Activated naive CD4-positive, alpha-beta T cell treated with anti-CD3 and anti-CD28 coated beads, Interleukin-2, amount 10 ng/mL, durations not matched to agents 7 days and 5 days (primary cell): Measurements from ENCODE around the gene NRBF2.
A peak's percentile ranks its signal among the peaks of the same experiment; 100 is the strongest.
"Not testable (repeated sequence)": the region's sequence is repeated elsewhere in the genome, so short reads cannot be mapped to it uniquely, and the experiment has no call there.

Experiments used
- CTCF ChIA-PET: fragments of 350-600 bp; sonication (Branson Sonifier 250); formaldehyde crosslinking; loops from one replicate; lab custom pipeline; 2021; ENCODE audit warnings: antibody characterized with exemption; lab: Charles Lee
- DNase-seq: peaks from one replicate; pipeline ENCODE4 v3.0.0-alpha.2; 2020
- H3K27ac Mint-ChIP-seq: one replicate; pipeline ENCODE4 v1.8.0; 2021; ENCODE audit warnings: mild to moderate bottlenecking, moderate library complexity, mixed read lengths
- H3K27me3 Mint-ChIP-seq: one replicate; pipeline ENCODE4 v1.8.0; 2021; ENCODE audit warnings: mild to moderate bottlenecking, mixed read lengths
- H3K36me3 Mint-ChIP-seq: one replicate; pipeline ENCODE4 v1.8.0; 2021; ENCODE audit warnings: mixed read lengths
- H3K4me1 Mint-ChIP-seq: one replicate; pipeline ENCODE4 v1.8.0; 2021; ENCODE audit warnings: mixed read lengths
- H3K4me3 Mint-ChIP-seq: one replicate; pipeline ENCODE4 v1.8.0; 2021; ENCODE audit warnings: mild to moderate bottlenecking, moderate library complexity, mixed read lengths
- H3K9me3 Mint-ChIP-seq: one replicate; pipeline ENCODE4 v1.8.0; 2021; ENCODE audit warnings: mixed read lengths

The NRBF2 gene

DNA sequence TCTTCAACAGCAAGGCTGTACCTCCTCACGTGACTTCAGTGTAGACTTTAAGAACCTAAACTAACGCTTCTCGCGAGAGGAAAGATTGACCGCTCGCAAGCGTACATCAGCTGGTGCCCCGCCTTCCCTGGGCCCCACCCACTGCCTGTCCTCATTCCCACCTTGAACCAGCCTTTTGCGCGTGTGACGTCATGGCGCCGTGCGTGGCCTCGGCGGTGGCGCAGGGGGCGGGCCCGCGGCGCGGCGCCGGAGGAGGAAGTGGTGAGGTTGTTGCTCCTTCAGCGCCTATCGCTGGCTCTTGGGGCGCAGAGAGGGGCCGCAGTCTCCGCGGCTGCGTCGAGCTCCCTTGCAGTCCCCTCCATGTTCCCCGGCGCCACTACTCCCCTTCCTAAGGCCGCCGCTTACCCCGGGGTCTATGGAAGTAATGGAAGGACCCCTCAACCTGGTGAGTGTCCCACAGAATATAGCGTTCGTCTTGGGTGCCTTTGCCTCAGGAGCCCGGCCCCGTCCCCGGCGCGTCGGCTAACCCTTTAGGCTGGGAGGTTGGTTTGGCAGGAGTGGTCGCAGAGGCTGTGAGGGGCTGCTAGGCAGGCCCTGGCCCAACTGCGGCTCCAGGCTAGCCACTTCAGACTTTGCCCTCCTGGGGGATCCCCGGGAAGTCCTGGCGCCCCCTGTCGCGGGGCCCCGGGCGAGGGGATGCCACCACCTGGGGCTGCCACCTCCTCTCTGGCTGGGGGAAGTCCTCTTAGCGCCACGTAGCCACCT lies at the start of gene NRBF2:
TSS of gene NRBF2 (plus strand) at position 273 of the 765 bp plus-strand sequence. CDS start at position 416, 143 bp downstream.
- peak; percentile 98 for DNase-seq
- peaks cover 11% of the 10 kb centered on the region for H3K9me3 Mint-ChIP-seq
- peaks cover 9% of the 10 kb centered on the region for H3K36me3 Mint-ChIP-seq
- peak within 1 kb of the TSS; percentile 97 for H3K27ac Mint-ChIP-seq
- peaks cover 34% of the 10 kb centered on the region for H3K4me1 Mint-ChIP-seq
- CTCF ChIA-PET: no interaction called here
- H3K27me3 Mint-ChIP-seq: peaks cover 3% of the 10 kb centered on the region
- H3K4me3 Mint-ChIP-seq: peak within 1 kb of the TSS; percentile 93

DNA sequence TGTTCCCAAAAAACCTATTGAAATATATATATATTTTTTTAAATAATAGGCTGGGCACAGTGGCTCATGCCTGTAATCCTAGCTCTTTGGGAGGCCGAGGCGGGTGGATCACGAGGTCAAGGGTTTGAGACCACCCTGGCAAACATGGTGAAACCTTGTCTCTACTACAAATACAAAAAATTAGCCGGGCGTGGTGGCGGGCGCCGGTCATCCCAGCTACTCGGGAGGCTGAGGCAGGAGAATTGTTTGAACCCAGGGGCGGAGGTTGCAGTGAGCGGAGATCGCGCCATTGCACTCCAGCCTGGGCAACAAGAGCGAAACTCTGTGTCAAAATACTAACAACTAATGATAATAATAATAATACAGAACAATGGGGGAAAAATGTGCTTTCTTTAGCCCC lies 49.7 kb upstream of the NRBF2 start:
- not testable (repeated sequence) for DNase-seq, H3K4me1 Mint-ChIP-seq, H3K9me3 Mint-ChIP-seq, H3K27ac Mint-ChIP-seq, H3K36me3 Mint-ChIP-seq, H3K4me3 Mint-ChIP-seq
- peaks cover 11% of the 10 kb centered on the region for H3K27me3 Mint-ChIP-seq
- CTCF ChIA-PET: interaction anchor here (1.0 to 4.3 kb wide), 11 partner anchors 15 to 817 kb away, joined by 3 to 29 read pairs (median 4); no protein-coding TSS in a partner anchor

DNA sequence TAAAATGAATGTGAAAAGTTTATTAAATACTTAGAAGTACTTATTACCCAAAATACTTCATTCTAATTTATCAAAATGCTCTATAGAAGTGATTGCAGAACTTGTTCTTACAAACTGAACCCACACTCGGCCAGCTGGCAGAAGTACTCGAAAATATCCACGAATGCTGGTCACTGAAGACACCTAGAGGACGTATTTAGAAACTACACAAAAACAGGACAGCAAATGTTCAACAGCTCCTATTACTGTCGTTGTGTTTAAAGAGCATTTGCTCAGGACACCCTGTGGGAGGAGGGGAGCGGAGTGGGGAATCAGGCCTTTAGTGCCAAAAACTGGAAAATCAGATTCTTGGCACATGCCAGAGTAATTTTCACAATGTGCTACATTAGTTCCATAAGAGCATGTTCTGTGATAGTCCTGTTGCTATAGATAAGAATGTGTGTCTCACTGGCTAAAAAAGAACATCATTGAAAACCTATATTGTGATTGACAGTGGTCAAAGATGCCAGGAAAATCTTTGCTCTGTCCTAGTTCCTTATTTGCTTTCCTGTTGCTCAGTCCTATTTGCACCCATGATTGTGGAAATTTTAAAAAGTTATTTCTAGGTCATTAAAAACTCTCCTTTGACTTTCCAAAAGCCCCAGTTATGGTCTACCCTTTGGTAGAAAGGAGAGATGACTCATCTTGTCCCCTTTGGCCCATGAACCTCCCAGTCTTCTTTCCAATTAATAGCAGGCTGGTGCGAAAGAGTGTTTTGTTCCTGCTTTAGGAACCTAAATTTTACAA lies 49.0 kb upstream of the NRBF2 start:
- Mint-ChIP-seq H3K27ac (no peak overlapping the region), H3K27me3 (peaks cover 13% of the 10 kb centered on the region), H3K4me3 (no peak overlapping the region), H3K4me1 (no peaks in the 10 kb centered on the region), H3K36me3 (no peaks in the 10 kb centered on the region), H3K9me3 (no peaks in the 10 kb centered on the region)
- CTCF ChIA-PET: interaction anchor here (0.7 to 4.3 kb wide), 16 partner anchors 8 to 818 kb away, joined by 3 to 29 read pairs (median 4); no protein-coding TSS in a partner anchor
- peak; percentile 40 for DNase-seq

GRCh38 chr10:63084690-63085382 lies 48.3 kb upstream of the NRBF2 start:
- Mint-ChIP-seq H3K27ac (no peak overlapping the region), H3K27me3 (peaks cover 21% of the 10 kb centered on the region), H3K36me3 (no peaks in the 10 kb centered on the region), H3K4me1 (no peaks in the 10 kb centered on the region), H3K9me3 (no peaks in the 10 kb centered on the region), H3K4me3 (no peak overlapping the region)
- CTCF ChIA-PET: interaction anchor here (0.6 to 4.3 kb wide), 12 partner anchors 9 to 819 kb away, joined by 3 to 29 read pairs (median 4); no protein-coding TSS in a partner anchor
- no peak for DNase-seq

DNA sequence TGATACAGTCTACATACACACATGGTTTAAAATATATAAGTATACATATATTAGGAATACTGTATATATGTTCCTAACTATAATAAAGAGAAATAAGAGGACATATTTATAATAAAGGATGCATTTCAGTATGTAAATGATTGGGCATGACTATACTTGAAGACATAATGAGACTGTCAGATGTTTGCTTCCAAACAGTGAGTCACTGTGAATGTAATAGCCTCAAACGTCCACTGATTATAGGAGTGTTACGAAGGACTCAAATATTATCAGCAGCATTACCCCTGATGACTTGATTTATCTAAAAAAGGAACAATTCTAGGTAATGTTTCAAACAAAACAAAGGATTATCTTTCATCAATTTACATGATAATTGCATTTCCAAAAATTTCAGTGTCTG lies 39.9 kb upstream of the NRBF2 start:
- H3K36me3 Mint-ChIP-seq: no peaks in the 10 kb centered on the region
- peaks cover 9% of the 10 kb centered on the region for H3K27me3 Mint-ChIP-seq
- DNase-seq: no peak
- H3K27ac Mint-ChIP-seq: no peak overlapping the region
- no peaks in the 10 kb centered on the region for H3K4me1 Mint-ChIP-seq
- no peaks in the 10 kb centered on the region for H3K9me3 Mint-ChIP-seq
- H3K4me3 Mint-ChIP-seq: no peak overlapping the region
- CTCF ChIA-PET: interaction anchor here (1.3 kb wide), 1 partner anchor 9 kb away, joined by 3 read pairs; no protein-coding TSS in a partner anchor

- Mint-ChIP-seq H3K36me3 (no peaks in the 10 kb centered on the region), H3K9me3 (no peaks in the 10 kb centered on the region), H3K27me3 (peaks cover 4% of the 10 kb centered on the region), H3K4me1 (no peaks in the 10 kb centered on the region), H3K4me3 (no peak overlapping the region), H3K27ac (no peak overlapping the region)
- no peak for DNase-seq
- CTCF ChIA-PET: interaction anchor here (1.3 kb wide), 1 partner anchor 10 kb away, joined by 3 read pairs; no protein-coding TSS in a partner anchor
Observed at GRCh38 chr10:63094405-63094804, 38.7 kb upstream of the NRBF2 start.

DNA sequence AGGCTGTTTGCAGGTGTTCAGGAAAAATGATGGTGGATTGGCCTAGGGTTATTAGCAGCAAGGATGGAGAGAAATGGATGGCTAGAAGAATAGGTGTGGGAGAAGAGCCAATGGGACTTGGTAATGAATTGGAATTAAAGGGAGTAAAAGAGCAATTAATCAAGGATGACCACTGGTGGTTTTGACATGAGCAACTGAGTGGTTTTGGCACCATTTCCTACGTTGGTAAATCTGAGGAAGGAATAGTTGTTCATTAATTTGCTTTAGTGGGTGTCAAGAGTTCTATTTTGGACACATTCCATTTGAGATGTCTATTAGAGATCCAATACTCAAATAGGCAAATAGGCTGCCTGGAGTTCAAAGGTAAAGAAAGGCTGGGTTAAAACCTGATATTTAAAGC lies 38.2 kb upstream of the NRBF2 start:
- DNase-seq: no peak
- Mint-ChIP-seq H3K9me3 (no peaks in the 10 kb centered on the region), H3K4me3 (no peak overlapping the region), H3K27ac (no peak overlapping the region), H3K27me3 (no peaks in the 10 kb centered on the region), H3K36me3 (no peaks in the 10 kb centered on the region), H3K4me1 (no peaks in the 10 kb centered on the region)
- CTCF ChIA-PET: no interaction called here

DNA sequence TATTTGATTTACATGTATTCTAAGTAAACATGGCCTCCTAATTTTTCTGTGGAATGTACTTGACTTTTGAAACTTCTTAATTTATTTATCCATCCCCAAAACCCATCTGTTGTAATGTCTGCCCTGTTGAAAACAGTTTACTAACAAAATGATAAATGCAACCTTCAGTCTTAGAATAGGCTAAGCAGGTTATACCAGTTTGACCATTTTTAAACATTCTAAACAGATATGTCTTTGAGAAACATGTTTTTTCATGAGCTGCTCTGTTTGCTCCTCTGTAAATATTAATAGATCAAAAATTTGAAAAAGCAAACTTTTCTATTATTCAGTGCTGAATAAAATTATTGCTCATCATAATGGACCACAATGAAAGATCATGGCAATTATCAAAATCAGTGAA lies 33.4 kb upstream of the NRBF2 start:
- Mint-ChIP-seq H3K27me3 (peaks cover 5% of the 10 kb centered on the region), H3K4me1 (no peaks in the 10 kb centered on the region), H3K27ac (no peak overlapping the region), H3K36me3 (no peaks in the 10 kb centered on the region), H3K9me3 (no peaks in the 10 kb centered on the region), H3K4me3 (no peak overlapping the region)
- CTCF ChIA-PET: interaction anchor here (0.9 kb wide), 1 partner anchor 620 kb away, joined by 3 read pairs; no protein-coding TSS in a partner anchor
- DNase-seq: no peak

- H3K27me3 Mint-ChIP-seq, H3K9me3 Mint-ChIP-seq, H3K27ac Mint-ChIP-seq, CTCF ChIA-PET, H3K36me3 Mint-ChIP-seq, H3K4me1 Mint-ChIP-seq, DNase-seq, H3K4me3 Mint-ChIP-seq: not testable (repeated sequence)
Observed at GRCh38 chr10:63101091-63101490, 32.0 kb upstream of the NRBF2 start.

- H3K4me3 Mint-ChIP-seq, H3K27ac Mint-ChIP-seq, H3K4me1 Mint-ChIP-seq, H3K9me3 Mint-ChIP-seq, DNase-seq, H3K36me3 Mint-ChIP-seq, H3K27me3 Mint-ChIP-seq, CTCF ChIA-PET: not testable (repeated sequence)
Observed at GRCh38 chr10:63102279-63102883, 30.7 kb upstream of the NRBF2 start.

- H3K4me1 Mint-ChIP-seq, H3K36me3 Mint-ChIP-seq, H3K27ac Mint-ChIP-seq, CTCF ChIA-PET, H3K9me3 Mint-ChIP-seq, DNase-seq, H3K4me3 Mint-ChIP-seq, H3K27me3 Mint-ChIP-seq: not testable (repeated sequence)
Observed at GRCh38 chr10:63103178-63103577, 29.9 kb upstream of the NRBF2 start.

GRCh38 chr10:63103971-63104409 lies 29.1 kb upstream of the NRBF2 start:
- no peak for DNase-seq
- Mint-ChIP-seq H3K27me3 (peaks cover 5% of the 10 kb centered on the region), H3K4me3 (no peak overlapping the region), H3K27ac (no peak overlapping the region), H3K36me3 (no peaks in the 10 kb centered on the region), H3K9me3 (no peaks in the 10 kb centered on the region), H3K4me1 (no peaks in the 10 kb centered on the region)
- CTCF ChIA-PET: interaction anchor here (1.2 kb wide), 1 partner anchor 9 kb away, joined by 3 read pairs; no protein-coding TSS in a partner anchor

- Mint-ChIP-seq H3K27ac (no peak overlapping the region), H3K36me3 (no peaks in the 10 kb centered on the region), H3K4me1 (no peaks in the 10 kb centered on the region), H3K27me3 (peaks cover 8% of the 10 kb centered on the region), H3K4me3 (no peak overlapping the region), H3K9me3 (no peaks in the 10 kb centered on the region)
- DNase-seq: no peak
- CTCF ChIA-PET: no interaction called here
Observed at GRCh38 chr10:63105225-63106110, 27.7 kb upstream of the NRBF2 start.
